SU-DHL-6 (cell line): ENCODE data around the gene GFOD1.

Experiments used
- EZH2phosphoT487 ChIP-seq: fragments of 200-600 bp; sonication (generic), shearing (Covaris generic); conservative IDR thresholded peaks from 2 replicates; pipeline ENCODE4 v1.6.1; 2018; ENCODE audit warnings: mild to moderate bottlenecking, antibody characterized with exemption, low read length, moderate library complexity, mixed read lengths
- TF ChIP-seq, protein P1 (sequence below): fragments of 200-600 bp; sonication (generic); IDR thresholded peaks from one replicate; pipeline ENCODE4 v1.5.1; 2017; ENCODE audit warnings: antibody characterized with exemption, mild to moderate bottlenecking, low read length, moderate library complexity; ENCODE audit not compliant: insufficient read depth, poor library complexity, severe bottlenecking

- TF ChIP-seq, protein P1, sequence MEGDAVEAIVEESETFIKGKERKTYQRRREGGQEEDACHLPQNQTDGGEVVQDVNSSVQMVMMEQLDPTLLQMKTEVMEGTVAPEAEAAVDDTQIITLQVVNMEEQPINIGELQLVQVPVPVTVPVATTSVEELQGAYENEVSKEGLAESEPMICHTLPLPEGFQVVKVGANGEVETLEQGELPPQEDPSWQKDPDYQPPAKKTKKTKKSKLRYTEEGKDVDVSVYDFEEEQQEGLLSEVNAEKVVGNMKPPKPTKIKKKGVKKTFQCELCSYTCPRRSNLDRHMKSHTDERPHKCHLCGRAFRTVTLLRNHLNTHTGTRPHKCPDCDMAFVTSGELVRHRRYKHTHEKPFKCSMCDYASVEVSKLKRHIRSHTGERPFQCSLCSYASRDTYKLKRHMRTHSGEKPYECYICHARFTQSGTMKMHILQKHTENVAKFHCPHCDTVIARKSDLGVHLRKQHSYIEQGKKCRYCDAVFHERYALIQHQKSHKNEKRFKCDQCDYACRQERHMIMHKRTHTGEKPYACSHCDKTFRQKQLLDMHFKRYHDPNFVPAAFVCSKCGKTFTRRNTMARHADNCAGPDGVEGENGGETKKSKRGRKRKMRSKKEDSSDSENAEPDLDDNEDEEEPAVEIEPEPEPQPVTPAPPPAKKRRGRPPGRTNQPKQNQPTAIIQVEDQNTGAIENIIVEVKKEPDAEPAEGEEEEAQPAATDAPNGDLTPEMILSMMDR: no peak
- no peak for TF ChIP-seq EZH2phosphoT487
Measured at GRCh38 chr6:13404892-13405254, 82.5 kb downstream of the GFOD1 start.
